Epithelial cell of esophagus (primary cell): Measurements from ENCODE around the gene MRPS12.

Experiments
- DNase-seq: peaks from one replicate; pipeline ENCODE4 v3.0.0; 2010; ENCODE audit warnings: low read depth
- H3K4me3 ChIP-seq: 2 replicates; pipeline ENCODE4 v1.5.1; 2011; ENCODE audit warnings: mild to moderate bottlenecking, low read length, control low read depth
- CTCF ChIP-seq: IDR thresholded peaks from 2 replicates; pipeline ENCODE4 v1.5.1; 2011; ENCODE audit warnings: low read depth, mild to moderate bottlenecking, low read length, control low read depth, inconsistent platforms; ENCODE audit not compliant: insufficient read depth; ENCODE audit errors: missing control alignments

Gene MRPS12

GRCh38 chr19:38910488-38910887 is 20.3 kb upstream of the MRPS12 start:
- no peak for TF ChIP-seq CTCF
- no peak overlapping the region for H3K4me3 ChIP-seq
- DNase-seq: no peak

- no peak for TF ChIP-seq CTCF
- no peak overlapping the region for H3K4me3 ChIP-seq
- no peak for DNase-seq
These were observed 19.2 kb upstream of the MRPS12 start for GRCh38 chr19:38911388-38912001.

- DNase-seq: no peak
- no peak overlapping the region for H3K4me3 ChIP-seq
- TF ChIP-seq CTCF: no peak
These were observed 17.9 kb upstream of the MRPS12 start for GRCh38 chr19:38912600-38913514.

GRCh38 chr19:38913958-38914357 is 16.8 kb upstream of the MRPS12 start:
- TF ChIP-seq CTCF: no peak
- no peak for DNase-seq
- H3K4me3 ChIP-seq: no peak overlapping the region

- no peak for TF ChIP-seq CTCF
- DNase-seq: no peak
- H3K4me3 ChIP-seq: no peak overlapping the region
These were observed 15.1 kb upstream of the MRPS12 start for GRCh38 chr19:38915329-38916321.

- H3K4me3 ChIP-seq: no peak overlapping the region
- no peak for TF ChIP-seq CTCF
- no peak for DNase-seq
These were observed 13.2 kb upstream of the MRPS12 start for GRCh38 chr19:38917516-38917915.
